GM18870 (cell line): ENCODE results near the gene HID1.

Experiments
- ATAC-seq: cut with Tn5 transposase; IDR thresholded peaks from one replicate; pipeline ENCODE4 v1.9.1; 2021; ENCODE audit warnings: moderate library complexity; ENCODE audit not compliant: unreplicated experiment

HID1 gene

GRCh38 chr17:74903034-74903433, 69.5 kb downstream of the HID1 start:
- ATAC-seq: no peak

- ATAC-seq: no peak
Measured at GRCh38 chr17:74901353-74902135, 71.0 kb downstream of the HID1 start.
